ENCODE measurements around the gene MANSC1. TPM values are rescaled to one million over a fixed set of nuclear protein-coding genes. Genes with fewer than 3 reads are reported as not detected.

MANSC1 gene
- total and polyA plus RNA-seq, 2 of the 13 experiments (the other 11 are each of a cell fraction or from before 2014, with no cell fraction given): 1.9 to 4.2 TPM

DNA sequence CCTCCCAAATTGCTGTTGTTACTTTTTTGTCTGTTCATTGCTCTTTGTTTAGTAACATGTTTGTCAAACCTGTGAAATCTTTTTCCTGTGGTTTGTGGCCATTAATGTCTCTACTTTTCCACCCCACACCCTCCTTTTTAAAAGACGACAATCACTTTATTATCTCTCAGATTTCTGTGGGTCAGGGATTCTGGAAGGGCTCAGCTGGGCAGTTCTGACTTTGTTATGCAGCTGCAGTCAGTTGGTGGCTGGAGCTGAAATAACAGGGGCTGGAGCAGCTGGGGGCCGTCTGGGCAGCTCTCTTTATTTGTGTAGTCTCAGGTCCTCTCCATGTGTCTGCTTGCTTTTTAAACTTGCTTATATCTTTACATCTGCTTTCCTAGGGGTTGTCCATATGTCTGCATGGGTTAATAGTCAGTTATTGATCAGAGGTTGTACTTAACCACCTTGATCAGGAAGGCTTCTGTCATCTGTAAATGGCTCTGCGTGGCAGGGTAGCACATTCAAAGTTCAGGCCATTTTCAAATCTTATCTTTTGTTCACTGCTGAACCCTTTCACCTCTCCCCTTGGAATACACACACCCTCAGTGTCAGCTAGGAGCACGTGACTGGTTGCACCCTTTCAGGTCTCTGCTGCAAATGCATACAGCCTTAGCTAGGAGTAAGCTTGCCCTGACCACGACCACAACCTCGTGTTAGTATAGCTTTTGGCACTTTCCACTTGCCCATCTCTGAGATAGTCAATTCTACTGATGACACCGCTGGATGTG, 34.7 kb upstream of the MANSC1 start (continued):
- TF ChIP-seq POLR2A (IDR thresholded peaks at IDR 0.05; ENCODE audit: insufficient read depth in 1 of 2, low read depth in 2 of 2, low read length in 2 of 2): peak in 1 of 2 experiments; percentile 25; a peak in 1 of 4 replicates
- no peak for TF ChIP-seq ZNF407 (CRISPR knock-in tag; IDR thresholded peaks at IDR 0.05; ENCODE audit: not compliant biosample characterization)
- no peak for TF ChIP-seq TOPORS (CRISPR knock-in tag; IDR thresholded peaks at IDR 0.05)
- TF ChIP-seq, protein P1, sequence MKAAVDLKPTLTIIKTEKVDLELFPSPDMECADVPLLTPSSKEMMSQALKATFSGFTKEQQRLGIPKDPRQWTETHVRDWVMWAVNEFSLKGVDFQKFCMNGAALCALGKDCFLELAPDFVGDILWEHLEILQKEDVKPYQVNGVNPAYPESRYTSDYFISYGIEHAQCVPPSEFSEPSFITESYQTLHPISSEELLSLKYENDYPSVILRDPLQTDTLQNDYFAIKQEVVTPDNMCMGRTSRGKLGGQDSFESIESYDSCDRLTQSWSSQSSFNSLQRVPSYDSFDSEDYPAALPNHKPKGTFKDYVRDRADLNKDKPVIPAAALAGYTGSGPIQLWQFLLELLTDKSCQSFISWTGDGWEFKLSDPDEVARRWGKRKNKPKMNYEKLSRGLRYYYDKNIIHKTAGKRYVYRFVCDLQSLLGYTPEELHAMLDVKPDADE (CRISPR knock-in tag; IDR thresholded peaks at IDR 0.05): no peak
- peak; percentile 20; the same call in 1 of the 2 replicates for TF ChIP-seq SPEN (CRISPR knock-in tag; IDR thresholded peaks at IDR 0.05; ENCODE audit: low read depth)
- peak; percentile 77; the same call in 1 of the 2 replicates for TF ChIP-seq HOXA3 (CRISPR knock-in tag; IDR thresholded peaks at IDR 0.05)
- 0 out of 2 replicates have a peak, but pooled peaks have one; percentile 27 for TF ChIP-seq ERF (CRISPR knock-in tag; IDR thresholded peaks at IDR 0.05)
- TF ChIP-seq SMAD3 (CRISPR knock-in tag; IDR thresholded peaks at IDR 0.05): no peak
- TF ChIP-seq NR2F1 (CRISPR knock-in tag; IDR thresholded peaks at IDR 0.05): peak in 1 of 2 experiments; percentile 28; a peak in 1 of 4 replicates
- TF ChIP-seq RXRA (CRISPR knock-in tag; IDR thresholded peaks at IDR 0.05): peak; percentile 69; the same call in 1 of the 2 replicates
- TF ChIP-seq RCOR2 (CRISPR knock-in tag; IDR thresholded peaks at IDR 0.05): peak; percentile 61; the same call in 1 of the 2 replicates
- TF ChIP-seq, protein P2, sequence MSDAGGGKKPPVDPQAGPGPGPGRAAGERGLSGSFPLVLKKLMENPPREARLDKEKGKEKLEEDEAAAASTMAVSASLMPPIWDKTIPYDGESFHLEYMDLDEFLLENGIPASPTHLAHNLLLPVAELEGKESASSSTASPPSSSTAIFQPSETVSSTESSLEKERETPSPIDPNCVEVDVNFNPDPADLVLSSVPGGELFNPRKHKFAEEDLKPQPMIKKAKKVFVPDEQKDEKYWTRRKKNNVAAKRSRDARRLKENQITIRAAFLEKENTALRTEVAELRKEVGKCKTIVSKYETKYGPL (CRISPR knock-in tag; IDR thresholded peaks at IDR 0.05): no peak
- peak; percentile 96 for TF ChIP-seq SALL1 (CRISPR knock-in tag; IDR thresholded peaks at IDR 0.05)
- TF ChIP-seq KMT2B (CRISPR knock-in tag; IDR thresholded peaks at IDR 0.05): no peak; the same call in 1 of the 2 replicates
- TF ChIP-seq ZNF333 (CRISPR knock-in tag; IDR thresholded peaks at IDR 0.05; ENCODE audit: borderline replicate concordance): no peak
- TF ChIP-seq ZBTB20 (CRISPR knock-in tag; IDR thresholded peaks at IDR 0.05; ENCODE audit: borderline replicate concordance, low read depth): peak; percentile 22; the same call in 1 of the 2 replicates
- 0 out of 2 replicates have a peak, but pooled peaks have one; percentile 33 for TF ChIP-seq TBX3 (IDR thresholded peaks at IDR 0.05; ENCODE audit: borderline replicate concordance)
- TF ChIP-seq HDAC1 (CRISPR knock-in tag; IDR thresholded peaks at IDR 0.05): peak; percentile 64; the same call in 1 of the 2 replicates

All from HepG2 (cell line).